ENCODE results near the gene AJUBA.
"Not testable (repeated sequence)": the region's sequence is repeated elsewhere in the genome, so short reads cannot be mapped to it uniquely, and the experiment has no call there.

Gene AJUBA

DNA sequence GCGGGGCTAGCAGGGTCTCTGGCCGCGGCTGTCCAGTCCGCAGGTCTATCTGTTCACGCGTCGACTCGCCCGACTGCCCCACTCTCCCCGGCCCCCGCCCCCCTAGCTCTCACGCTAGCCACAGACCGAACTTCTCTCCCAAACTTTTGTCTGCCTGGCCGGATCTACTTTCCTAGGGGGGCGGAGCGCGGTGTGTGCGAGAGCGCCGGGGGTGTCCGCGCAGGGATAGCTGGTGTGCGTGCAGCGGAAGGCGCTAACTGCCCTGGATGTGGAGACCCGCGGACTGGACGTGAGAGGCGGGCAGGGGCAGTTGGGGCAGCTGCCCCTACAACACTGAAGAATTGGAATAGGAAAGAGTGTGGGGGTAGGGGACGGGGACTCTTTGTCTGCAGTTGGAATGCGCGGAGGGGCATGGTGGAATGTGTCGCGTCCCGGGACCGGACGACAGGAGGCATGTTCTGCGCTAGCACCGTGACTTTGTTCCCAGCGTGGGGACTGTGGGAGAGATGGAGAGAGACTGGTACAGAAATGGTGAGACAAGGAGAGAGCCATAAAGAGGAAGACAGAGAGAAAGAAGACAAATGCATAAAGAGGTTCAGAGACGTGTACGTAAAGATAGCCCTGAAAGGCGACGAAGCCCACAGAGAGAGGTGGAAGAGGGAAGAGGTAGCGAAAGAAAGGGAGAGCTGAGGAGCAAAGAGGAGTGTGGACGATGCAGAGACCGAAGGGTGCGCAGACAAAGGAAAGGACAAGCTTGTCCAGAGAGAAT, at the start of gene AJUBA:
Gene AJUBA (minus strand): TSS at position 75 of the 769 bp plus-strand sequence. CDS start 285 bp downstream, outside the sequence.
- DNase-seq = peak; percentile 86

DNA sequence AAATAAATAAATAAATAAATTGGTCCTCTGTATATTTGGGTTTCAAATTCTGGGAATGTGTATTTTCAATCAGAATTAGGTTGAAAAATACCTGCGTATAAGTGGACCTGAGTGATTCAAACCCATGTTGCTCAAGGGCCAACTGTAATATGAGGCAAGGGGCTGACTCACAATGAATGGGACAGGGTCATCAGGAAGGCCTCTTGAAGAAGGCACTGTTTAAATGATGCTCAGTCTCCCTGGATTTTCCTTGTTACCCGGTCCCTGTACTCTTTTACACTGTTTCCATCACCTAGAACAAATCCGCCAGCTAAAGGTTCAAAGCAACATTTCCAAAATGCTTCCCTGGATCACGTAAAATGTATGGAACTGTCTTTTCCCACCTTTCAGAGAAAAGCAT, 48.6 kb upstream of the AJUBA start:
- no peak for DNase-seq

GRCh38 chr14:23028799-23029198, 46.4 kb upstream of the AJUBA start:
- no peak for DNase-seq

DNA sequence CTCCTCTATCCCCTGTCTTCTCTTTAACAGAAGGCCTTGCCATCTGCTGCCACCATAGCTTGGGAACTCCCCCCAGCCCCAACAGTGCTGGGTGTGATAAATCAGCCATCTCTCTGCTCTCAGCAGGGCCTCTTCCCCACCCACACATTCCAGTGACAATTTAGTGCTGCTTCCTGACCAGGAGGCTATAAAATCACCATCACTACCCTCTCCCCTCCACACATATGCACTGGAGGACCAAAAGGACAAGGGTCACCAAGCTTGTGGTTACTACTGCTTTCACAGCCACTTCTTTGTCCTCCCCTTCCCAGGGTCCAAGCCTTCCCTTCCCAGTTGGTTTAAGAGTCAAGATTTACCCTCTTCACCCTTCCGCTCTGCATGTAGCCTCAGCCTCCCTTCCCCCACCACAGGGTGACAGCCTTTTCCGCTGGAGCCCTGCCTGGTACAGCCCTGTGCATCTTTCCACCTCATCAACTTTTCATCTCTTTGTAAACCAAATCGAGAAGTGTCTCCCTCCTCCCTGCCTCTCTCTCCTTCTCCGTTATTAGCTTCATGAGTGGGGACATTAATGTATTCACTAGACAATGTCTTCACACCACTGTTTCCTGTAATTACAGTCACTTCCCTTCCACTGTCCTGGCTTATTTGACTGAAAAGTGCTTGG, 42.9 kb upstream of the AJUBA start:
- peak; percentile 43 for DNase-seq

GRCh38 chr14:23024612-23025075, 42.3 kb upstream of the AJUBA start:
- no peak for DNase-seq

GRCh38 chr14:23023795-23024152, 41.4 kb upstream of the AJUBA start:
- DNase-seq = no peak

DNA sequence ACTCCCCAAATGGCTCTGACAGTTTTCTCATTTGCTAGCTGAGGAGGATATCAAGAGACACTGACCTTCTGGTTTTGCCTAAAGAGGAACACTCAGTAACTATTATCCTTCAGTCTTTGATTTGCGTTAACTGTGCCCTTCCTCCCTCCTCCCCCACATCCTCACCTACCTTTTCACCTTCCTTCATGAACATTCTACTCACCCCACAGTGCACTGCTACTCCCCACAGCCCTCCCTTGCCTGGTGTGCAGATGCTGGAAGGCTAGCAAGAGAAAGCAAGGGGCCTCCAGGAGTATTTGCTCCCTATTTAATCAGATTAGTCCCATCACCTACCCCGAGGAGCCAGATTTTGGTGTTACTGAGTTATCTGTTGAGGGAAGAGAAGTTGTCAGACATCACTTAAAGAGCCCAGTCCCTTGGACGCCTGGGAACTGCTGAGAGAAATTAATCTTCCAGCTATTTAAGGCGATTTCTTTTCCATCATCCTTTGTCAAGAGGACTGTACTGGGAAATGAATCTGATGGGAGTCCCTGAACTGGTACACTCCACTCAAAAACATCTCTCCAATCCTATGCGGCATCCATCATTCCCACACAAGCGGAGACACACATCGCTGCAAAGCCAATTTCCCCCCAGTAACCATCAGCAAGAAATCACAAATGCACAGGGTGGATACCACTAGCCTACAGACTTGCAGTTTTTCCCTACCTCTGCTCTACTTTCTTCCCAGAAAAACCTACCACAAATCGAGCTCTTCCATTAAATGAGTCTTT, 40.9 kb upstream of the AJUBA start:
- no peak for DNase-seq

GRCh38 chr14:23021889-23022442, 39.6 kb upstream of the AJUBA start:
- DNase-seq = no peak

- no peak for DNase-seq
Measured at GRCh38 chr14:23021434-23021833, 39.1 kb upstream of the AJUBA start.

GRCh38 chr14:23020143-23021128, 38.1 kb upstream of the AJUBA start:
- DNase-seq = no peak

DNA sequence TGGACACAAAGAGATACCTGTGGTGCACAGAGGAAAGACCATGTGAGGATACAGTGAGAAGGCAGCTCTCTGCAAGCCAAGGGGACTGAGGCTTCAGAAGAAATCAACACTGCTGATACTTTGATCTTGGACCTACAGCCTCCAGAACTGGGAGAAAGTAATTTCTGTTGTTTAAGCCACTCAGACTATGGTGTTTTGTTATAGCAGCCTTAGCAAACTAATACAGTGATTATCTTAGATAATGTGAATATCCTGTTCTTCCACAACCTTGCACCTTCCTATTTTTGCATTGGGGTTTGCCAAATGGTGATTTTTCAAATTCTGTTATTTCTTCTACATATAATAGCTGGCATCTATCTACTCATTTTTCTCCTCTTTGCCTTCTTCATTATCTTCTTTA, 35.8 kb upstream of the AJUBA start:
- no peak for DNase-seq

- DNase-seq = no peak
Measured at GRCh38 chr14:23017091-23017490, 34.7 kb upstream of the AJUBA start.

DNA sequence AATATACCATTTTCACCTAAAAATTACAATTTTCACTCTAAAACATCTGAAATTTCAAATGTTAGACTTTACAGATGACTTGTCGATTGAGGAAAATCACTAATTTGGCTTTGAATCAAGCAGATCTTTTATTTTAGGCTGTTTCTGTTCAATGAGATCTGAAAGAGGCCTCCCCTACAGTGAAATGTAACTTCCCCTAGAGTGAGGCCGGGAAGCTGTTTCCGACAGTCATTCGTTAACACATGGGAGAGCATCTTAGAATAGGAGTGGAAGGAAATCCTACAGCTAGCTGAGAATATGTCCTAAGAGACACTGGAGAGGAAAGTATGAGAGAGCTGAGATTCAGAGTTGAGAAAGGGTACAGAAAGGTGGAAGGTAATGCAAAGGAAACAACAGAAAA, 33.3 kb upstream of the AJUBA start:
- no peak for DNase-seq

DNA sequence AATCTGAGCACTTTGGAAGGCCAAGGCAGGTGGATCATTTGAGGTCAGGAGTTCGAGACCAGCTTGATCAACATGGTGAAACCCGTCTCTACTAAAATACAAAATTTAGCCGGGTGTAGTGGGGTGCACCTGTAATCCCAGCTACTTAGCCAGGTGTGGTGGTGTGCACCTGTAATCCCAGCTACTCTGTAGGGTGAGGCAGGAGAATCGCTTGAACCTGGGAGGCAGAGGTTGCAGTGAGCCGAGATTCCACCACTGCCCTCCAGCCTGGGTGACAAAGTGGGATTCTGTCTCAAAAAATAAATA, 31.4 kb upstream of the AJUBA start:
- not testable (repeated sequence) for DNase-seq

GRCh38 chr14:23013054-23013748, 30.9 kb upstream of the AJUBA start:
- no peak for DNase-seq

- peak; percentile 89 for DNase-seq
Measured at GRCh38 chr14:23009939-23010726, 27.8 kb upstream of the AJUBA start, which contains the start of gene C14orf93. C14orf93 (minus strand) TSS chr14:23010143; CDS start chr14:22999023, 11,120 bp downstream.

DNA sequence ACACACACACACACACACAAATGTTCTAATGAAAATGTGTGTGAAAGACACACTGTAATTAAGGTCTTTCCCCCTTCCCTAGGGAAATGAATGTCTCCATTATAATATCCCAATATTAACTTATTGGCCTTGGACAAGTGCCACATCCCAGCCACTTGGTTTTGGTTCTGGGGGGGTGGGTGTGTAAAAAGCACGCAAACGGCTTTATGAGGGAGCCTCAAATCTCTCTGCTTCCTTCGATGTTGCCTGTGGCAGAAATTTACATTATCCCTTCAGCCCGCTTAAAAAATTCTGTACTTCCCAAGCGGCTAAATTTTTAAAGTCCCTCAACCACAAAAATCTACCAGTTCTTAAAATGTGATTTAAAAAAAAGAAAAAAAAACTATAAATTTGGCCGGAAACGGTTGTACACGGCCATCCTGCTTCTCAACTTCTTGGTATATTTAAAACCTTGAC, 27.2 kb upstream of the AJUBA start:
- no peak for DNase-seq

DNA sequence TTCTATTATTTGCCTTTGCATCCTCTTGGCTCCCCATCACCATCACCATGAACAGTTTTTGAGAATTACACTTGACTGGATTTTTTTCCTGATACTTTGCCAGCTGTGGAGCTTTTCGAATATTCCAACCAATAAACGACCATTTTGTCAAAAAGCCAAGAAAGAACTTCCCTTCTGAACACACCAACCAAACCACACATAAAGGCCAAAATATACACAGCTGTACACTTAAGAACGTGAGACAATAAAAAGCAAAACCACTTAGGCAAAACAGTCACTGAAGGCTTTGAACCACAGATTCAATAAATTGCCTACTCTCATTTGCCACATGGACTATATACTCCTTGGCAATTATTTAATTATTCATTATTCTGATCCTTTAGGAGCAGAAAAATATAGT, 26.5 kb upstream of the AJUBA start:
- DNase-seq = no peak

DNA sequence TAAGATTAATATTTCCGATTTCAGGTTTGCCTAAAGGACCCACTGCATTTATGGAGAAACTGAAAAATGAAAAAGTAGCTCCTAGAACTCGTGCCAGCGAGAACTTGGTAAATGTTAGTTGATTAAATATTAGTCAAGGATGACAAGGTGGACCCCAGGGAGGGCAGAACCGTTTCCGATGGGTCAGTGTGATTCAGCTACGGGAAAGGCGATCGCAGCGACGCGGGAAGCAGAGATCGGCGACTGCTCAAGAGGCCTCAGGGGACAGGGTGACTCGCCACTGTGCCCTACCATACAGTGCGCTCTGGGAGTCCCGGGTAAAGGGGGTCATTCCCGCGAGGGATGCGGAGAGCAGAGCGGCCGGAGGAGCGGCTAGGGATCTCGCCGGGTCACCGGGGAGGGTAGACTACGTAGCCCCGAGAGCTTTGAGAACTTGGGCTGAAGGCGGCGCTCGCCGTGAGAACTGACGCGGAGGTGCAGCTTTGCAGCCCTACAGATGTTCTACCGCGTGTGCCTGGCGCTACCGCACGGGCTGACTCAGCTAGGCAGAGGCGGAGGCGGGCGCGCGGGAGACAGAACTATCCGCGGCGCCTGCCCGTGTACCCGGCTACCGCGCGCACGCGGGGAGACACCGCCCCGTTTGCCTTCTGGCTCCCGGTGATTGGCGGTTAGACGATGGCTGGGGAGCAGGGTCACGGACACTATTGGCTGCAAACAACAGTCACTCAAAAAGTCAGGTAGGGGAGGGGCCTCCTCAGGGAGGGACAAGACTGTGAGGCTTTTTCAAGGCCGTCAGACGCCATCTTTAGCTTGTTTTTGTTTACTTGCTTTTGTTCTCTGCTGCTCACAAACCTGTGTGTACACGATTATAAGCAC, 24.4 kb upstream of the AJUBA start:
- peak; percentile 98 for DNase-seq

GRCh38 chr14:23006188-23006534, 23.8 kb upstream of the AJUBA start:
- DNase-seq = no peak
